HepG2 (cell line): ENCODE measurements around the gene SLC25A51. TPM values are rescaled to one million over a fixed set of nuclear protein-coding genes. Genes with fewer than 3 reads are reported as not detected.

Source experiments
- BORCS8-MEF2B ChIP-seq: sonication (generic); formaldehyde crosslinking; IDR thresholded peaks from 2 replicates; pipeline ENCODE4 v1.8.0; 2022; ENCODE audit warnings: mild to moderate bottlenecking, missing genetic modification reagents
- EZH2 ChIP-seq: conservative IDR thresholded peaks from 2 replicates; pipeline ENCODE4 v1.6.1; 2012; ENCODE audit warnings: mild to moderate bottlenecking, low read depth, low read length, moderate library complexity
- FOXK1 ChIP-seq: sonication (generic); formaldehyde crosslinking; IDR thresholded peaks from 2 replicates; pipeline ENCODE4 v1.4.0; 2020; ENCODE audit warnings: low read depth, missing genetic modification reagents, borderline replicate concordance
- GLMP ChIP-seq: sonication (generic); formaldehyde crosslinking; IDR thresholded peaks from 2 replicates; pipeline ENCODE4 v1.9.0; 2021; ENCODE audit warnings: missing genetic modification reagents, mild to moderate bottlenecking, borderline replicate concordance
- GMEB2 ChIP-seq: IDR thresholded peaks from 2 replicates; pipeline ENCODE4 v1.6.1; 2016; ENCODE audit warnings: missing biosample characterization, missing genetic modification reagents, low read depth
- NFIC ChIP-seq: IDR thresholded peaks from 2 replicates; pipeline ENCODE4 v1.6.1; 2012; ENCODE audit warnings: mild to moderate bottlenecking, low read length, inconsistent platforms
- POGZ ChIP-seq: sonication (generic); formaldehyde crosslinking; IDR thresholded peaks from 2 replicates; pipeline ENCODE4 v1.4.0; 2020; ENCODE audit warnings: mild to moderate bottlenecking, missing genetic modification reagents
- SNAPC4 ChIP-seq: sonication (generic); formaldehyde crosslinking; IDR thresholded peaks from 2 replicates; pipeline ENCODE4 v1.4.0; 2020; ENCODE audit warnings: mild to moderate bottlenecking, missing genetic modification reagents
- SOX5 ChIP-seq: IDR thresholded peaks from 2 replicates; pipeline ENCODE4 v1.6.1; 2016; ENCODE audit warnings: borderline replicate concordance
- ZBTB37 ChIP-seq: sonication (generic); formaldehyde crosslinking; IDR thresholded peaks from 2 replicates; pipeline ENCODE4 v1.4.0; 2020; ENCODE audit warnings: mild to moderate bottlenecking, missing genetic modification reagents
- ZNF44 ChIP-seq: sonication (generic); formaldehyde crosslinking; IDR thresholded peaks from 2 replicates; pipeline ENCODE4 v1.5.1; 2020; ENCODE audit warnings: mild to moderate bottlenecking, missing genetic modification reagents
- ZNF558 ChIP-seq: sonication (generic); formaldehyde crosslinking; IDR thresholded peaks from 2 replicates; pipeline ENCODE4 v1.9.0; 2022; ENCODE audit warnings: mild to moderate bottlenecking, missing genetic modification reagents, borderline replicate concordance
- ZNF562 ChIP-seq: sonication (generic); formaldehyde crosslinking; IDR thresholded peaks from 2 replicates; pipeline ENCODE4 v1.8.0; 2022; ENCODE audit warnings: missing genetic modification reagents, borderline replicate concordance
- ZNF780A ChIP-seq: sonication (generic); formaldehyde crosslinking; IDR thresholded peaks from 2 replicates; pipeline ENCODE4 v1.8.0; 2022; ENCODE audit warnings: mild to moderate bottlenecking, missing genetic modification reagents, moderate library complexity
- ZUFSP ChIP-seq: sonication (generic); formaldehyde crosslinking; IDR thresholded peaks from 2 replicates; pipeline ENCODE4 v1.9.0; 2021; ENCODE audit warnings: missing genetic modification reagents, mild to moderate bottlenecking, borderline replicate concordance
- polyA plus RNA-seq, 8 experiments: library from polyadenylated mRNA; depleted of rRNA in 3 of 8; stranded (reverse) in 7 of 8; unstranded in 1 of 8; fragments of >200 nt; fragmentation: Illumina TruSeq in 4 of 8; extraction: Trizol in 4 of 8; gene quantifications; 2 replicates each; pipeline versions ENCODE4 v1.2.1 to v1.2.3, GENCODE V29; 2011 to 2016; ENCODE audit warnings: low read depth in 4 of 8, missing spikeins in 1 of 8, mixed read lengths in 1 of 8; ENCODE audit not compliant: insufficient read depth in 1 of 8
- total RNA-seq, 5 experiments: library from RNA; depleted of rRNA; stranded (reverse); fragments of >200 nt; fragmentation: Illumina TruSeq; extraction: Trizol; gene quantifications; 2 replicates each; pipeline ENCODE4 v1.2.3, GENCODE V29; 2016; ENCODE audit warnings: low read depth in 1 of 5

SLC25A51 gene
- total and polyA plus RNA-seq, 2 of the 13 experiments (the other 11 are each of a cell fraction or from before 2014, with no cell fraction given): 14.6 to 37.7 TPM

GRCh38 chr9:37913480-37914153, 9.7 kb upstream of the SLC25A51 start (continued):
- no peak for TF ChIP-seq ZNF558 (CRISPR knock-in tag)
- TF ChIP-seq SNAPC4 (CRISPR knock-in tag): no peak
- no peak for TF ChIP-seq FOXK1
- TF ChIP-seq POGZ (CRISPR knock-in tag): no peak
- no peak for TF ChIP-seq EZH2
- TF ChIP-seq ZBTB37 (CRISPR knock-in tag): no peak
- TF ChIP-seq GLMP (CRISPR knock-in tag): no peak
- 0 out of 2 replicates have a peak, but pooled peaks have one; percentile 63 for TF ChIP-seq BORCS8-MEF2B
- TF ChIP-seq ZNF780A (CRISPR knock-in tag): no peak
- no peak for TF ChIP-seq NFIC
- TF ChIP-seq ZNF44 (CRISPR knock-in tag): no peak
- 0 out of 2 replicates have a peak, but pooled peaks have one; percentile 7 for TF ChIP-seq SOX5 (CRISPR knock-in tag)
- no peak for TF ChIP-seq ZUFSP (CRISPR knock-in tag)
- no peak for TF ChIP-seq ZNF562 (CRISPR knock-in tag)
- no peak for TF ChIP-seq GMEB2 (CRISPR knock-in tag)
